A549 (cell line): Measurements from ENCODE around the gene INTS3. TPM values are rescaled to one million over a fixed set of nuclear protein-coding genes. Genes with fewer than 3 reads are reported as not detected.
A peak's percentile ranks its signal among the peaks of the same experiment; 100 is the strongest.

Experiments
- ATAC-seq, 2 experiments: fragments of 200-7000 bp in 1 of 2; fragments of >200 bp in 1 of 2; cut with Nextera tagmentation in 1 of 2; cut with Tn5 transposase in 1 of 2; 3 replicates each; pipeline versions ENCODE4 v1.8.0 to v1.9.1; 2018 to 2020; ENCODE audit warnings: mild to moderate bottlenecking in 1 of 2, moderate library complexity in 1 of 2
- CTCF ChIA-PET: fragments of 300-600 bp; sonication (Branson Sonifier 250); formaldehyde crosslinking; extraction: SDS; loops from one replicate; lab custom pipeline; 2021; ENCODE audit warnings: antibody characterized with exemption, inconsistent platforms; lab: Yijun Ruan, JAX
- POLR2A ChIA-PET: fragments of 350-600 bp; formaldehyde crosslinking; extraction: SDS; loops from one replicate; lab custom pipeline; 2021; ENCODE audit warnings: antibody characterized with exemption, inconsistent platforms; lab: Yijun Ruan, JAX
- DNase-seq, 2 experiments: peaks; one replicate each; pipeline versions ENCODE4 v3.0.0 to v3.0.0-alpha.2; 2011 to 2016; ENCODE audit warnings: low read depth in 1 of 2, low spot score in 1 of 2
- FAIRE-seq: peaks from 2 replicates; lab custom pipeline; 2011; peaks lifted over from hg19 to GRCh38; lab: Jason Lieb, UNC
- H3K27ac ChIP-seq, 2 experiments: fragments of >200 bp; sonication (Bioruptor Twin); formaldehyde crosslinking; 3 replicates each; pipeline ENCODE4 v1.5.1; 2016 to 2017
- H3K4me1 ChIP-seq: fragments of >200 bp; sonication (Bioruptor Twin); formaldehyde crosslinking; 3 replicates; pipeline ENCODE4 v1.6.1; 2016
- H3K4me2 ChIP-seq: fragments of >200 bp; sonication (Bioruptor Twin); formaldehyde crosslinking; 3 replicates; pipeline ENCODE4 v1.6.1; 2016
- H3K4me3 ChIP-seq: fragments of >200 bp; sonication (Bioruptor Twin); formaldehyde crosslinking; 3 replicates; pipeline ENCODE4 v1.5.1; 2016
- H3K9me3 ChIP-seq: fragments of >200 bp; sonication (Bioruptor Twin); formaldehyde crosslinking; 3 replicates; pipeline ENCODE4 v1.6.1; 2016
- BHLHE40 ChIP-seq: IDR thresholded peaks from 2 replicates; pipeline ENCODE4 v1.6.1; 2012; ENCODE audit warnings: low read depth, low read length, inconsistent platforms
- CHD2 ChIP-seq: fragments of 150-350 bp; IDR thresholded peaks from 2 replicates; pipeline ENCODE4 v1.6.1; 2014; ENCODE audit warnings: low read length; ENCODE audit not compliant: partially characterized antibody
- E2F6 ChIP-seq: IDR thresholded peaks from 2 replicates; pipeline ENCODE4 v1.6.1; 2012; ENCODE audit warnings: low read depth, borderline replicate concordance
- FOSB ChIP-seq: fragments of 250-450 bp; sonication (Bioruptor Pico); IDR thresholded peaks from 2 replicates; pipeline ENCODE4 v1.5.0; 2020; ENCODE audit warnings: mild to moderate bottlenecking, moderate library complexity
- HES2 ChIP-seq: fragments of >200 bp; sonication (Bioruptor Twin); formaldehyde crosslinking; IDR thresholded peaks from 2 replicates; pipeline ENCODE4 v1.6.1; 2016
- HOXB13 ChIP-seq: fragments of 250-450 bp; sonication (Bioruptor Pico); IDR thresholded peaks from 2 replicates; pipeline ENCODE4 v1.5.0; 2020; ENCODE audit warnings: low read depth, mild to moderate bottlenecking, moderate library complexity
- MAX ChIP-seq: IDR thresholded peaks from 2 replicates; pipeline ENCODE4 v1.6.1; 2012
- NPAS2 ChIP-seq: fragments of 250-450 bp; sonication (Bioruptor Pico); IDR thresholded peaks from 2 replicates; pipeline ENCODE4 v1.8.0; 2022; ENCODE audit warnings: mild to moderate bottlenecking, moderate library complexity, borderline replicate concordance
- NR3C1 ChIP-seq: fragments of >200 bp; sonication (Bioruptor Twin); formaldehyde crosslinking; IDR thresholded peaks from 3 replicates; pipeline ENCODE4 v1.6.1; 2017
- PHF8 ChIP-seq: fragments of 200-600 bp; sonication (generic); IDR thresholded peaks from 2 replicates; pipeline ENCODE4 v1.6.1; 2016; ENCODE audit warnings: low read depth, mild to moderate bottlenecking, antibody characterized with exemption, moderate library complexity, borderline replicate concordance
- POLR2AphosphoS2 ChIP-seq: conservative IDR thresholded peaks from 2 replicates; pipeline ENCODE4 v1.6.1; 2012; ENCODE audit warnings: low read length, improper control_type of control experiment, inconsistent platforms
- RCOR1 ChIP-seq: fragments of 150-350 bp; IDR thresholded peaks from 2 replicates; pipeline ENCODE4 v1.6.1; 2014; ENCODE audit warnings: antibody characterized with exemption, low read length, low read depth
- SMC3 ChIP-seq: fragments of >200 bp; sonication (Bioruptor Twin); formaldehyde crosslinking; IDR thresholded peaks from 3 replicates; pipeline ENCODE4 v1.6.1; 2018; ENCODE audit warnings: inconsistent platforms
- TP53 ChIP-seq: fragments of 250-450 bp; sonication (Bioruptor Pico); IDR thresholded peaks from 2 replicates; pipeline ENCODE4 v1.5.0; 2021; ENCODE audit warnings: mild to moderate bottlenecking, moderate library complexity
- ZFP36 ChIP-seq: fragments of 450-650 bp; IDR thresholded peaks from 2 replicates; pipeline ENCODE4 v1.6.1; 2014; ENCODE audit warnings: borderline replicate concordance; ENCODE audit not compliant: partially characterized antibody
- ZSCAN20 ChIP-seq: fragments of 250-450 bp; sonication (Bioruptor Pico); IDR thresholded peaks from 2 replicates; pipeline ENCODE4 v1.8.0; 2022; ENCODE audit warnings: mild to moderate bottlenecking, moderate library complexity
- WGBS: methylation state at CpG from one replicate; pipeline ENCODE4 v1.1.6; 2017; ENCODE audit errors: missing lambda C conversion rate; 5-methylcytosine and 5-hydroxymethylcytosine counted together
- polyA plus RNA-seq, 4 experiments: library from polyadenylated mRNA; depleted of rRNA in 3 of 4; stranded (reverse); fragments of >200 nt; fragmentation: RNase III in 1 of 4; extraction: RNeasy Plus Mini Kit Qiagen cat#74134 plus additional on column Dnase treatment in 1 of 4; gene quantifications; 2 replicates in 3 of 4; 3 replicates in 1 of 4; pipeline ENCODE4 v1.2.3, GENCODE V29; 2011 to 2017

INTS3 gene
- polyA plus RNA-seq, 2 of the 4 experiments (the other 2 are of a cell fraction) = 23.5 to 34.1 TPM

- no peak overlapping the region for H3K4me2 ChIP-seq
- TF ChIP-seq SMC3 = no peak
- TF ChIP-seq HES2 = no peak
- TF ChIP-seq BHLHE40 = no peak
- no peak for TF ChIP-seq CHD2
- TF ChIP-seq HOXB13 (CRISPR knock-in tag) = no peak
These were observed 46.3 kb downstream of the INTS3 start for GRCh38 chr1:153774026-153774595.

GRCh38 chr1:153774780-153775457 is 47.1 kb downstream of the INTS3 start, which contains the start of gene SLC27A3:
Gene SLC27A3 (plus strand): TSS chr1:153775407. CDS start chr1:153775498, 91 bp downstream.
- ATAC-seq (no peak; a peak in 1 of 6 replicates), DNase-seq (no peak), FAIRE-seq (no peak)
- H3K4me2 ChIP-seq = peak within 1 kb of the TSS; percentile 97
- 90% methylated on average over 34 of the region's 35 CpGs for WGBS
- CTCF ChIA-PET = interaction anchor here (0.5 to 11.0 kb wide), 4 partner anchors 8 to 103 kb away, joined by 3 to 92 read pairs (median 3); partner anchors contain the start of gene NPR1
- peak within 1 kb of the TSS; percentile 13 to 71; a peak in 3 of 6 replicates for H3K27ac ChIP-seq
- TF ChIP-seq RCOR1 (no peak), POLR2AphosphoS2 (no peak), NPAS2 (no peak)
- H3K4me1 ChIP-seq = peaks cover 5% of the 10 kb centered on the region; the same call in 1 of the 3 replicates
- H3K9me3 ChIP-seq = no peaks in the 10 kb centered on the region
- POLR2A ChIA-PET = interaction anchor here (1.0 kb wide), 1 partner anchor 9 kb away, joined by 4 read pairs; no protein-coding TSS in a partner anchor
- H3K4me3 ChIP-seq = peak within 1 kb of the TSS; percentile 52

More at GRCh38 chr1:153774026-153774595, 46.3 kb downstream of the INTS3 start:
- WGBS = 81% methylated on average over 6 of the region's 8 CpGs
- peaks cover 5% of the 10 kb centered on the region; the same call in 1 of the 3 replicates for H3K4me1 ChIP-seq
- ChIA-PET CTCF (interaction anchor here (0.6 to 11.0 kb wide), 9 partner anchors 8 to 421 kb away, joined by 3 to 92 read pairs (median 9); partner anchors contain the start of gene NPR1), POLR2A (no interaction called here)
- no peak overlapping the region for H3K27ac ChIP-seq
- no peak overlapping the region for H3K4me3 ChIP-seq
- FAIRE-seq = no peak
- H3K9me3 ChIP-seq = no peaks in the 10 kb centered on the region
- no peak for DNase-seq
- no peak for ATAC-seq

- DNase-seq (peak; percentile 26 to 39), FAIRE-seq (no peak), ATAC-seq (peak; percentile 51 to 77; a peak in 5 of 6 replicates)
- H3K4me3 ChIP-seq = peak overlapping the region; percentile 52
- H3K4me1 ChIP-seq = peaks cover 5% of the 10 kb centered on the region; the same call in 1 of the 3 replicates
- CTCF ChIA-PET = interaction anchor here (0.5 to 11.0 kb wide), 4 partner anchors 9 to 170 kb away, joined by 3 to 92 read pairs (median 3); partner anchors contain the start of gene NPR1
- TF ChIP-seq FOSB (CRISPR knock-in tag) (no peak), MAX (0 out of 2 replicates have a peak, but pooled peaks have one; percentile 36)
- H3K9me3 ChIP-seq = no peaks in the 10 kb centered on the region
- POLR2A ChIA-PET = interaction anchor here (1.0 to 1.1 kb wide), 2 partner anchors 8 to 215 kb away, joined by 3 to 4 read pairs; partner anchors contain the start of gene RPS27
- H3K4me2 ChIP-seq = peak overlapping the region; percentile 97
- H3K27ac ChIP-seq = peak overlapping the region; percentile 13 to 71; a peak in 3 of 6 replicates
- WGBS = 18% methylated on average over 38 of the region's 83 CpGs
These were observed 47.8 kb downstream of the INTS3 start for GRCh38 chr1:153775458-153776327.

- FAIRE-seq = no peak
- peak overlapping the region; percentile 52; the same call in 1 of the 3 replicates for H3K4me3 ChIP-seq
- CTCF ChIA-PET = interaction anchor here (0.8 kb wide), 1 partner anchor 170 kb away, joined by 3 read pairs; no protein-coding TSS in a partner anchor
- no peak overlapping the region for H3K27ac ChIP-seq
- DNase-seq = no peak
- peaks cover 5% of the 10 kb centered on the region; the same call in 1 of the 3 replicates for H3K4me1 ChIP-seq
- peak; percentile 1 to 9; a peak in 4 of 6 replicates for ATAC-seq
- TF ChIP-seq POLR2AphosphoS2 (no peak), ZFP36 (no peak), E2F6 (no peak), TP53 (no peak), BHLHE40 (no peak), NR3C1 (no peak), ZSCAN20 (CRISPR knock-in tag) (no peak), PHF8 (no peak)
- WGBS = 81% methylated on average over 9 of the region's 10 CpGs
- no peaks in the 10 kb centered on the region for H3K9me3 ChIP-seq
- H3K4me2 ChIP-seq = peak overlapping the region; percentile 97
- POLR2A ChIA-PET = interaction anchor here (1.1 kb wide), 1 partner anchor 214 kb away, joined by 3 read pairs; the partner anchor contains the start of gene RPS27
These were observed 48.5 kb downstream of the INTS3 start for GRCh38 chr1:153776352-153776751.
